IPS DF 19.7 (cell line): ENCODE data around the gene ABHD2.
A peak's percentile ranks its signal among the peaks of the same experiment; 100 is the strongest.
"Not testable (repeated sequence)": the region's sequence is repeated elsewhere in the genome, so short reads cannot be mapped to it uniquely, and the experiment has no call there.

Experiments used
- DNase-seq: peaks from one replicate; pipeline ENCODE4 v3.0.0-alpha.2; 2013; ENCODE audit warnings: low read depth, low spot score

Gene ABHD2

GRCh38 chr15:89087830-89088604 lies at the start of gene ABHD2:
ABHD2 (plus strand) TSS chr15:89088456; CDS start chr15:89116328, 27,872 bp downstream.
- peak; percentile 100 for DNase-seq

GRCh38 chr15:89039142-89039541 lies 49.1 kb upstream of the ABHD2 start:
- no peak for DNase-seq

GRCh38 chr15:89041507-89041906 lies 46.7 kb upstream of the ABHD2 start:
- no peak for DNase-seq

- DNase-seq = no peak
These were observed 45.9 kb upstream of the ABHD2 start for GRCh38 chr15:89042387-89042786.

GRCh38 chr15:89043031-89044002 lies 44.9 kb upstream of the ABHD2 start:
- no peak for DNase-seq

- DNase-seq = not testable (repeated sequence)
These were observed 39.1 kb upstream of the ABHD2 start for GRCh38 chr15:89049016-89049666.

GRCh38 chr15:89051875-89052274 lies 36.4 kb upstream of the ABHD2 start:
- DNase-seq = no peak

- DNase-seq = no peak
These were observed 35.8 kb upstream of the ABHD2 start for GRCh38 chr15:89052474-89052873.

GRCh38 chr15:89054873-89055272 lies 33.4 kb upstream of the ABHD2 start:
- no peak for DNase-seq

GRCh38 chr15:89057506-89058133 lies 30.6 kb upstream of the ABHD2 start:
- DNase-seq = no peak

- DNase-seq = no peak
These were observed 29.9 kb upstream of the ABHD2 start for GRCh38 chr15:89058376-89058775.

GRCh38 chr15:89058876-89059405 lies 29.3 kb upstream of the ABHD2 start:
- no peak for DNase-seq

- no peak for DNase-seq
These were observed 22.0 kb upstream of the ABHD2 start for GRCh38 chr15:89066280-89066679.

GRCh38 chr15:89067751-89068150 lies 20.5 kb upstream of the ABHD2 start:
- no peak for DNase-seq

GRCh38 chr15:89068325-89068784 lies 19.9 kb upstream of the ABHD2 start:
- no peak for DNase-seq

GRCh38 chr15:89070197-89071124 lies 17.8 kb upstream of the ABHD2 start:
- DNase-seq = no peak

- DNase-seq = no peak
These were observed 16.8 kb upstream of the ABHD2 start for GRCh38 chr15:89071471-89071870.

GRCh38 chr15:89072277-89072869 lies 15.9 kb upstream of the ABHD2 start:
- DNase-seq = no peak

- no peak for DNase-seq
These were observed 13.7 kb upstream of the ABHD2 start for GRCh38 chr15:89074402-89075012.
